Retina (tissue), 1 donor: Measurements from ENCODE around the gene FTH1.
"Not testable (repeated sequence)": the region's sequence is repeated elsewhere in the genome, so short reads cannot be mapped to it uniquely, and the experiment has no call there.

Experiments used
- DNase-seq: peaks from one replicate; pipeline ENCODE4 v3.0.0-alpha.2; 2016

Gene FTH1

DNA sequence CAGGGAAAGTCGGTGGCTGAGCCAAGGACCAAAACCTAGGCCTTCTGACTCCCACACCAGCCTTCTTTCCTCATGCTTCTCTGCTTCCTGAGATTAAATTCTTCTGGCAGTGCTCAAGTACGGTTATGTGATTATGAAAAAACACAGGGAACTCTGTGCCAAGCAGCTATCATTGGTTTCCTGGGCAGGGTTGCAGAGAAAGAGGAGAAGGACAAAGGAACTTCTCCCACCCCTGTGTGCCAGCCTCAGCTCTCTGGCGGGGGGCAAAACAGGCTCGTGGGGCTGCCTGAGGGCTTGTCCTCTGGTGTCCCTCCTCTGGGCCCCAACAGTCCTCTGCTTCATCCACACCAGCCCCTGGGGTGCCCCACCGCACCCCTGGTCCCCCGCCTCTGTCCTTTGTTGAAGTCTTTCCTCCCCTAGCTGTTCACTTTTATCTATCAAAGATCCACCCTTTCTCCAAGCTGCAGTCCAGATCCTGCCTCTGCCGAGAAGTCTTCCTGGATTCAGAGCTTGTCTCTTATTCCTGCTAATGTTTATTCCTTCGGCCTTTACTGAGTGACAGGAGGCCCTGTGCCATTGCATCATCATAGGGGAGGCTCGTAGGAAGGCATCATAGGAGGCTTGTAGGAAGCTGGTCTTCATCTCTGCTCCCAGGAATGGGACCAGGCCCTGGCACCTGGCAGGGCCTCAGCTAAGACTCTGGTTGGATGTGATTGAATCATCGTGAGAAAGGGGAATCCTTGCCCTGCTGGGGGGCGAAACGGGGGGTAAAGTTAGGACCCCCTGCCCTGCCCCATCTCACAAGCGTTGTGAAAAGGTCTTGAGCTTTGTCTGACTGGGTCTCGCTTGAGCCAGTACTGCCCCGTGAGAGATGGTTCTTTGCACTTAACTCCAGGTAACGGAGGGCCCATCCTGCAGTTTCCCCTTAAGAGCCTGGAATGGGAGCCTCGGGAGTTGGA is 11.5 kb upstream of the FTH1 start:
- DNase-seq, result no peak

GRCh38 chr11:61976813-61977475 is 9.5 kb upstream of the FTH1 start:
- DNase-seq, result no peak

GRCh38 chr11:61976420-61976800 is 9.0 kb upstream of the FTH1 start:
- DNase-seq, result no peak

- no peak for DNase-seq
Observed at GRCh38 chr11:61975638-61976419, 8.4 kb upstream of the FTH1 start.

DNA sequence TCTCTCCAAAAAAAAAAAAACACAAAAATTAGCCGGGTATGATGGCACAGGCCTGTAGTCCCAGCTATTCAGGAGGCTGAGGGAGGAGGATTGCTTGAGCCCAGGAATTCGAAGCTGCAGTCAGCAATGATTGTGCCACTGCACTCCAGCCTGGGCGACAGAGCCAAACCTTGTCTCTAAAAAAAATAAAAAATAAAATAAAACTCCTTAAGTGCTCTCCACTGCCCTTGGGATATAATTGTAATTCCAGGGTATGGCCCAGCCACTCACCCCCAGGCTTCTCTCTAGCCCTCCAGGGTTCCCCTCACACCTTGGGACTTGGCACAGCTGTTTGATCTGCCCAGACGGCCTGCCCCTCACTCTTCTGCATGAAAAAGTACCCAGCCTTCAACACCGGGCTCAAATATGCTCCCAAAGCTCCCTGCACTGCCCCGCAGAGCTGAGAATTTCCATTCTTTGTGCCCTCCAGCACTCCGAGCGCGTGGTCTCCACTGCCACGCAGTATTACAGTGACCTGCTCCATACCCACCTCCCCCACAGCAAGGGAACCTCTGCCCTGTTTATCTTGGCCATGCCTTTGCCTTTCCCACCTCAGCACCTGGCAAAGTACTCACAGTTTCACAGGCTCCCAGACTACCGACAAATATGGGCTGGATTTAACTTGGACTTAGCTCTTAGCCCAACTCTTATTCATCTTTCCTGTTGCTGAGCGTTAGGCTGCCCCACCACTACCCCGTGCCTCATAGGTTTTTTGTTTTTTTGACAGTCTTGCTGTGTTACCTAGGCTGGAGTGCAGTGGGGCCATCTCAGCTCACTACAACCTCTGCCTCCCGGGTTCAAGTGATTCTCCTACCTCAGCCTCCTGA is 7.6 kb upstream of the FTH1 start:
- no peak for DNase-seq

- DNase-seq, result no peak
Observed at GRCh38 chr11:61973476-61974162, 6.2 kb upstream of the FTH1 start.

- DNase-seq, result no peak
Observed at GRCh38 chr11:61972672-61973475, 5.4 kb upstream of the FTH1 start.

DNA sequence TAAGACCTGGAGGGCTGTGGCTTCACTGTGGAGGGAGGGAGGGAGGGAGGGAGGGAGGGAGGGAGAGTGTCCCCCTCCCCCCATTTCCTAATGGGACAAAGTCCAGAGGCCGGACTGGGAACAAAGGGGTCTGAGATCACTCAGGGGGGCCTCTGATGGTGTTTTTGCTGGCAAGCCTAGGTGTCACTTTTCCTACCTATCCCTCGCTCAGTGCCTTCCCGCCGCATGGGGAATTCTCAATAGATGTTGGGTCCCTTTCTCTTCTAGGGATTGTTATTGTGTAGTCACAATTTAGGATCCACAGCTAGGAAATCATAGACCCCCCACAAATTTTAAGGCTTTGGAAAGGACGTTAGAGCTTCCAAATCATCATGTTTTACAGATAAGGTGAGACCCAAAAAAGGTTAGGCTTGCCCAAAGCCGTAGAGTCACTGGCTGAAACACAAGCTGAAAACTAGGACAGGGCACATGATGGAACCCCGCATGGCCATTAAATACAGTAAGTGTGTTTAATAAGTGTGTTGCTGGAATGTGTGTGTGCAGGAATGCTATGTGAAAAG is 4.8 kb upstream of the FTH1 start:
- no peak for DNase-seq

GRCh38 chr11:61971248-61972111 is 4.0 kb upstream of the FTH1 start:
- DNase-seq, result peak; percentile 85

- no peak for DNase-seq
Observed at GRCh38 chr11:61969838-61970662, 2.6 kb upstream of the FTH1 start.

DNA sequence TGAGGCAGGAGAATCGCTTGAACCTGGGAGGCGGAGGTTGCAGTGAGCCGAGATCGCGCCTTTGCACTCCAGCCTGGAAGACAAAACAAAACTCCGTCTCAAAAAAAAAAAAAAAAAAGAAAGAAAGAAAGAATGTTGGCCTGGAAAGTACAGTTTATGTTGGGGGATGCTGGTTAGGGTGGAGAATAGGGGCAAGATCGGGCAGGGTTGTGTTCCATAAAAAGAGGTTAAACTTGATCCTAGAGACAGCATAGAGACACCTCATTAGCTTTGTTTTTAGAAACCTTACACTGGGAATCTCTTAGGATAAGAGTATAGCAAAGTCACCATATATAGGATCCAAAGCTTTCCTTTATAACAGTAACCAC is 1.9 kb upstream of the FTH1 start:
- DNase-seq, result no peak

DNA sequence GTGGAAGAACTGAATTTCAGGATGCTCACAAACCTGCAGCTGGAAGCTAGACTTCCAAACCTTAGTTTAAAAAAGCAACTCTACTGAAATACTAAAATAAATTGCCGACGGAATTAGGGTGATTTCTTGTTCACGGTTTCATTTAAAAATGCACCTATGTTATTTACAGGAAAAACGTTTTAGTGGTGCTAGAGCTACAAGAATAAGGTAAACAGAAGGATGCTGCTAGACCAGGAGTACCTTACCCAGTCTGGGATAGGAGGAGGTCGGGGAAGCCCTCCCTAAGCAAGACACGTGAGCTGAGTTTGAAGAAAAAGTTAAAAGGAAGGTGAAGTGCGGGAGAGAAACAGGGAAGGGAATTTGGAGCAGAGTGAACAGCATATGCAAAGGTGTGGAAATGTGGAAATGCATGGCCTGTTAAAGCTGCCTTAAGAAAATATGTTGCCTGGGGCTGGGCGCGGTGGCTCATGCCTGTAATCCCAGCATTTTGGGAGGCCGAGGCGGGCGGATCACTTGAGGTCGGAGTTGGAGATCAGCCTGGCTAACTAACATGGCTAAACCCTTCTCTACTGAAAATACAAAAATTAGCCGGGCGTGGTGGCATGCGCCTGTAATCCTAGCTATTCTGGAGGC is 1.4 kb upstream of the FTH1 start:
- no peak for DNase-seq

- peak; percentile 89 for DNase-seq
Observed at GRCh38 chr11:61967924-61968757, 707 bp upstream of the FTH1 start.

GRCh38 chr11:61966734-61967115 is 709 bp downstream of the FTH1 start:
- peak; percentile 46 for DNase-seq

DNA sequence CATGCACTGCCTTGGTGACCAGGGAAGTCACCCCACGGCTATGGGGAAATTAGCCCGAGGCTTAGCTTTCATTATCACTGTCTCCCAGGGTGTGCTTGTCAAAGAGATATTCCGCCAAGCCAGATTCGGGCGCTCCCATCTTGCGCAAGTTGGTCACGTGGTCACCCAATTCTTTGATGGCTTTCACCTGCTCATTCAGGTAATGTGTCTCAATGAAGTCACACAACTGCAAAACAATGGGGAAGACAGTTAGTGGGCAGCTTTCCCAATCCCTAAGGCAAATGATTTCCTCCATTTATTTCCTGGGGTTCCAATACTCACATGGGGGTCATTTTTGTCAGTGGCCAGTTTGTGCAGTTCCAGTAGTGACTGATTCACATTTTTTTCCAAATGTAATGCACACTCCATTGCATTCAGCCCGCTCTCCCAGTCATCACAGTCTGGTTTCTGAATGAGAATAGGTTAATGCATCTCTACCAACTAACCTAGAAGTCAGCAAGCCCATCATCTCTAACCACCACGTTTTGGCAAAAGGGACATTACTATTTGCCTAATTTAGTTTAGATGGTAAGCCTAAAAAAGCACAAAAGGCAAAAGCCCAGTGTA is 2.7 kb downstream of the FTH1 start:
- not testable (repeated sequence) for DNase-seq

DNA sequence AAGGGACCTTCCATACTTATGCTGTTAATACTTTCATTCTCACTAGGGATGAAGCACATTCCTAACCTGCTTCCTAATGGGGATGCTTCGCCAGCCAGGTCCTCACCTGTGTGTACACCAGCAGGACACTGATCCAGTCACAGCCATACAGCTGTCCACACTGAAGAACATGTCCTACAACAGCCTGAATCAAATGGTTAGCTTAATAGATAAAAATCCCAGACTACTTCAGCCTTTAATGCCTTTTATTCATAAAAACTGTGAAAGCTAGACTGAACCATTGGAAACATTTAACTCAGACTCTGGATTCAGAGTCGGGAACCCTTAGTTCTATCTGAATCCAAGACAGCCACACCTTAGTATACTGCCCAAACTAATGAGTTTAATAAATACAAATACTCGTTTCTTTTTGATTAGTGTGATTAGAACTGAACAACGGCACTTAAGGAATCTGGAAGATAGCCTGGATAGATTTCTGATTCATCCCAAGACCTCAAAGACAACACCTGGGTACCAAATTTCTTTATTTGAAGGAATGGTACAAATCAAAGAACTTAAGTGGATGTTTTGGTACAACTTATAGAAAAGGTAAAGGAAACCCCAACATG is 3.3 kb downstream of the FTH1 start:
- DNase-seq, result no peak
